SHP77 treated with DMSO at 0.1 percent for 48 hours (cell line): ENCODE results near the gene TMCO4.

ENCODE experiments used
- DNase-seq: peaks from one replicate; lab custom pipeline; 2025; lab: John Stamatoyannopoulos, UW

Gene TMCO4

DNA sequence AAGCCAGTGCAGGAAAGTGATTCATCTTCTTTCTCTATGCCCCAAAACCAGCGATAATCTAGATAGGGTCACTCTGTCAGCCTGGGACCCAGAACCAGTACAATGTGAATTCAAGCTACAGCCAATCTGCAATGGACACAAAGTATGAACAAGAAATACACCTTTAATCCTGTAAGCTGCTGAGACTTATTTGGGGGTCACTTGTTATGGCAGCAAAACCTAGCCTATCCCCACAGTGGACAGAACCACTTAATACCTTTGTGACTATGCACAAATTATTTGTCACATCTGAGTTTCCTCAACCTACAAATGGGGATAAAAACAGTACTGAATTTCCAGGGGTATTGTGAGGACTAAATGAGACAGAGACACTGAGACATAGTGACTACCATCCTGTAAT is 50.0 kb downstream of the TMCO4 start:
- DNase-seq: no peak

DNA sequence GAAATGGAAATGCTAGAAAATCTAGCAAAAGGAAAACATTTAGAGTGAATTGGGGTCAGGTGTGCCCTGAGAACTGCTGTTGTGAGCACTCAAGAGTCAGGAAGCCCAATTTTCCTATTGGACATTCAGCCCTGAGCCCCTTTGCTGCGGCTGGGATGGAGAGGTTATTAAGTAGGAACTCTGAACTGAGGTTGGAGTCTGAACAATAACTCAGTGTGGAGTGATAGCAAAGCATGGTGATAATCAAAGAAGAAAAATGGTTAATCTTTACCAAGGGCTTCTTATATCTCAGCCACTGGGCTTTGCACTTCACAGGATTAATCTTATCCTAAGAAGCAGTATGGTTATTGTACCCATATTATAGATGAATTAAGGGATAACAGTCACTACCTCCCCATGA is 52.0 kb downstream of the TMCO4 start:
- DNase-seq: no peak

DNA sequence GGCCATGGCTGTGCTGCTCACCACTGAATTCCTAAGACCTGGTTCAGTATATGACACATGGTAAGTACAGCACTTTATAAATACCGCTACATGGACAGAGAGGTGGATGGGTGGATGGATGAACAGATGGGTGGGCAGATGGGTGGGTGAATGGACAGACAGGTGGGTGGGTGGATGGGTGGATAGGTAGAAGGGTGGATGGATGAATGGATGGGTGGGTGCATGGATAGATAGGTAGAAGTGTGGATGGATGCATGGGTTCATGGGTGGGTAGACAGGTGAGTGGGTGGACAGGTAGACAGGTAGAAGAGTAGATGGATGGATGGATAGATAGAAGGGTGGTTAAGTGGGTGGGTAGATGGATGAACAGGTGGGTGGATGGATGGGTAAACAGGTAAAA is 54.8 kb downstream of the TMCO4 start:
- DNase-seq: no peak

DNA sequence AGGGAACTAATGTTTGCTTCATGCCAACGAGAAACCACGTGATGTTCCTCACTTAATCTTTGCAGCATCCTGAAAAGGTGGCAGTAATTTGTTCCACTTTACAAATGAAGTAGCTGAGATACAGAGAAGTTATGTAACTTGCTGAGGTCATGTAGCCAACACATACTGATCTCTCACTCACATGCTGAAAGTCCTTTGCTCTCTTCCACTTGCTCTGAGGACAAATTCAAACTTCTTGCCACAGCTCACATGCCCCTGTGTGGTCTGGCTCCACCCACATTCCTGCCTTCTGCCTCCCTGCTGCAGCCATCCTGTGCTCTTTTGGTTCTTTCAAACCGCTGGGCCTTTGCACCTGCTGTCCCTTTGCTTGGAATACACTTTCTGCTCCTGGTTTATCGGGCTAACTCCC is 55.4 kb downstream of the TMCO4 start:
- no peak for DNase-seq

DNA sequence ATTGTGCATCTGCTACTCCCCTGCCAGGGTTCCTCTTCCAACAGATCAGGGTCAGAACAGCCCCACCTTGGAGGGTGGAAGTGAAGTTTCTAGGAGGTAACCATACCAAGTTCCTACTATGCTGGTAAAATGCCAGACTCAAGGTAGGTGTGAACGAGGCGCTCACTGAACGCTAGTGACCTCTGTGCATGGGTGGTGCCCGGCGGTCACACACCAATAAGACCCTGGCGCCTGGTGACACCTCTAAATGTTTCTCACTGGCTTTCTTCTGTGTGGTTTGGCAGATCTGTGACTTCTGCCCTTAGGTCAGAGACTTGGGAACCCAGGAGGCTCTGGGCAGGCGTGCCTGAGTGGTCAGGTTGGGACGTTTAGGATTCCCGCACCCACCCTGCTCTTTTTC is 55.9 kb downstream of the TMCO4 start:
- DNase-seq: no peak

DNA sequence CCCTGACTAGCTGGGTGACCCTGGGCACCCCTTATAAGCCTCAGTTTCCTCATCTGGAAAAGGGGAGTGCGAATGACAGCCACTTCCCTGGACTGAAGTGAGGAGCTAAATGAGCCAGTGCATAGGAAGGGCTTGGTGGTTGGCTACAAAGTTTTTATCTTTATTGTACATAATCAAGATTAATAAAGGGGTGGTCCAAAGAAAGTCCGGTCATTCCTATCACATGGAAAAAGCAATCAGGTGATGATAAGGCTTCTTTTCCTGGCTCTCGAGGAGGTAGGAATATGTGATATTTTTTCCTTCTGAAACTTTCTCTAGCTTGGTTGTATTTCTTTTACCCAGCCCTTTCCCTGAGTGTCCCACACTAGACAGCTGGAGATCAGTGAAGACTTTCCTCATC is 56.5 kb downstream of the TMCO4 start:
- DNase-seq: no peak

DNA sequence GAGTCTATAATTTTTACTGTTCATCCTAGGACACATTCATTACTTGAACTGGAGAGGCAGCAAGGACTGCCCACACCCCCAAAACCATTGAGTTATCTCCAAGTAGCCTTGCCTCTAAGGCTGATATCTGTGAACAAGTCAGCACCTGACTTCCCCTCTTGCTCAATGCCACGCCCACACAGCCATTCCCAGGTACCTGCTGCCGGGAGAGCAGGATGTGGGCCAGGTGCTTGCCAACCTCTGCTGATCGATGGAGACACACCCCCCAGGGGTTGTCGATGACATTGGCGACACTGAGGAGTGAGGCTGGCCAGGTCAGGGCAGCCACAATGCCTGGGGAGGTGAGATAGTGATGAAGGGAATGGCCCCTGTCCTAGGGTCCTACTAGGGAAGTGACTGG is 60.1 kb downstream of the TMCO4 start:
- DNase-seq: no peak

DNA sequence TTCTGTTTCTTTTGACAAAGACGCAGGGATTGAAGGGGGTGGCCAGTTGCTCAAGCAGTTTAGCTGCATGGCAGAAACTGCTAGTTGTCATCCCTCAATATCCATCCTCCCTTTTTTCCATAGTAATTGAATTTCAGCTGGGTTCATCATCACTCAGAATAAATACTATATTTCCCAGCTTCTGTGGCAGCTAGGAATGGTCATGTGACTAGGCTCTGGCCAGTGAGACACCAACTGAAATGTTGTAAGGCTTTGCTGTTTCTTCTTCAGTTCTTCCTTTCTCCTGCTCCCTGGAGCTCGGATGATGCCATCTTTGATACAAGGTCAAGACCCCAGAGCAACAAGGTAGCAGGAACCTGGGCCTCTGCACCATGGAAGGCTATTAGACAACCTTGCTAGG is 61.0 kb downstream of the TMCO4 start:
- no peak for DNase-seq

DNA sequence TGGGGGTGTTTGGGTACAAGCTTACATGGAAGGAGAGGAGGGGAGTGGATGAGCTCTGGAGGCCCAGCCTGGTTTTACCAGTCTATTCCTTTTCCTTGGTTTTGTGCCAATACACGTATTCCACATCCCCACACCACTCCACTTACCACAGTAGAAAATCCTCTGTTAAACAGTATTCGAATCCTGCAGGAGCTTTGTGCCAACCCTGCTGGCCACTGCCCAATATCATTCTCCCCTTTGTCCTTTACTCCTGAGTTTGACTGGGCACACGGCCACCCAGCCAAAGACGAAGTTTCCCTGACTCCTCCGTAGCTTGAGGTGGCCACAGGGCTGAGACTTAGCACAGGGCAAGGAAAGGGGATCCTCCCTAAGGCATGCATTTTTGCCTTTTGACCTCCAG is 61.6 kb downstream of the TMCO4 start:
- no peak for DNase-seq

DNA sequence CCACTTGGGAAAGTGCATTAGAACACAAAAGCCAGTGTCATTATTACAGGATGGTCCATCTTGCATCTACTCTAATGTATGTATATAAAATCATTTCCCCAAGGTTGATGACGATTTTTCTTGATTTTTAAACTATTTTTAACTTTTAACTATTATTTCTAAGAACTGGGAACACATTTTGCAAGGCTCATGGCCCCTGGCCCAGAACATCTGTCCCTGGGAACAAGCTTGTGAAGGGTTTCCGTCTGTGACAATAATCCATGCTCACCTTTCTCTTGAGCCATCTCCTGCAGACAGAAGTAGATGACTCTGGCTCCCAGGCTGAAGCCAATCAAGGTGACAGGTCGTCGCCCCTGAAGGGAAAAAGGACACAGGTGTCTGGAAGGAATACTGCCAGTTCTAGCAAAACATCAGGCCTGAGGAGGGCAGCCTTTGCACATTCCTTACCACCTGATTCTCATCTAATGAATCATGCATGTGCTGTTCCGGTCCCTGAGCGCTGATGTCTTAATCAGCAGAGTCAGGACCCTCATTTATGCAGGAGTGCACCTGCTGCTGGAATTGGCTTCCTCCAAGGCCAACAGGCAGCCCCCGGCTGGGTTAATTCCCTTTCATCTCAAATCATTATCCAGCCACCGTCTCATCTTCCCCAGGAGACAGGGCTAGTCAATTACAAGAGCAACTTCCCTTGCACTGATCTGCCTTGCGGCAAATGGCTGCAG is 62.5 kb downstream of the TMCO4 start:
- DNase-seq: no peak

DNA sequence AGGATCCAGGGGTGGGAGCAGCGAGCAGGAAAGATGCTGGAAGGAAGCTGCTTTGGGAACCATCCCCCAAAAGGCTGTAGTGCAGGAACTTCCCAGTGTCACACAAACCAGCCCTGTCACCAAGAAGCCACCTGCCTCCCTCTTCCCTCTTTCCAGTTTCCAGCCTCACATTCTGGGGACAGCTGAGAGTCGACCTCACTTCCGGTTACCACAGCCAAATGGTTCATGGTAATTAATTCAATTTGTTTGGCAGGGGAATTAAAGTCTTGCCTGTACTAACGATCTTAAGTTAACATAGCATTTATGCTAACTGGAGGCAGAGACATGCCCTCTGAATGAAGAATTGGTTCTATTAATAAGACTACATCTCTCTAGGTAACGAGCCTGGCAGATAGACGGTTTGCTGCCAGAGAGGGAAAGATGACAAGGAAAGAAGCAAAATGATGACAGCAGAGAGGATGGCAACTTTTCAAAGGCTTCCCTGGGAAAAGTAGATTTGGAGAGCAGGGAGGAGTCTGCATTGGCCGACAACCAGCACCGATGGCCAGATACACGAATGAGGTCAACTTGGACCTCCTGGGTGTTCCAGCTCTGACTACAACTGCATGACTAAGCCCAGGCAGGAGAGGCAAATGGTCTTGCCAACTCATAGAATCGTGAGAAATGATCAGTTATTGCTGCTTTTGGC is 64.1 kb downstream of the TMCO4 start:
- no peak for DNase-seq

DNA sequence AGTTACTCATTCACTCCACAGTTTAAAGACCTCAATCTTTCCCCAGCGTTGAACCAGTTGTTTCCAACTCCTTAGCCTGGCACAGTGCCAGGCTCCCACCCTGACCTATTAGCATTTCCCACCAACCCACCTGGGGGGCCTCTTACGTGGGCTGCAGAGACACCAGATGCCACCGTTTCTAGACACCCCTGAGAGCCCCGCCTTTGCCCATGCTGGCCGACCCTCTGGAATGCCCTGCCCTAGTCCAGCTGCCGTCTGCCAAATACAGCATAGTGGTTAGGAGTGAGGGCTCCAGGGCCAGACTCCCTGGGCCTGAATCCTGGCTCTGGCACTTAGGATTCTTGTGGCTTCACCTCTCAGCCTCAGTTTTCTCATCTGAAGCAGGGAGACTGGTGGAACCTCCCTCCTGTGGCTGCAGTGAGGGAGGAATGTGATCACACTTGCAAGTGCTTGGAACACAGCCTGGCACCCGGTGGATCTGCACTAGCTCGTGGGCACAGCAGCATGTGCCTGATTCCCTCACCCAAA is 65.2 kb downstream of the TMCO4 start:
- DNase-seq: no peak

DNA sequence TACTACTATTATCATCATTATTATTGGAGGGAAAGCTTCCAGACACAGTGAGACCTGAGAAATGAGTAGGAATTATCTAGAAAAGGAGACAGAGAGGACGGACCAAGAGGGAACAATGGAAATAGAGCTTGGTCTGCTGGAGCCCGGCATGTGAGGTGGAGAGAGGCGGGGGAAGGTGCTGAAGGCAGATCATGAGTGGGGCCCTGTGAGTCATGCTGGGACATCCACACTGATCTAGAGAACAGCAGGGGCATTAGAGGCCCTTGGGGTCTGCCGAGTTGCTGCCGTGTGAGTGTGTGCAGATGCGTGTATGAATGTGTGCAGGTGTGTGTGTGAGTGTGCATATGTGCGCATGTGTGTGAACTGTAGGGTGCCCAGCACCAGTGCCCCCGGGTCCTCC is 65.7 kb downstream of the TMCO4 start:
- DNase-seq: no peak

DNA sequence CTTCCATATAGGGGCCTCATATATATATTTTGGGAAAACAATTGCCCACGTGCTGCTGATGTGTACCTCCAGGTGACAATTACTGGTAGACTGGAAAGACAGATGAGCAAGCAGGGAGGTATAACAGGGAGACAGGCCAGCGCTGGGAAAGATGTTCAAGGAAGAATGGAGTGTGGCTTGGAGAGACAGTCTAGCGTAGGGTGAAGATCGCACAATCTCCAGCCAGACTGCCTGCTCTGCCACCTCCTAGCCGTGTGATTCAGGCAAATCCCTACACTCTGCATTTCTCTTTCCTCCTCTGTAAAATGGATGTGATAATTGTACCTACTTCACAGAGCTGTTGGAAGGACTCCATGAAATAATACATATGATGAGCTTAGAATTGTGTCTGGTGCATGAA is 66.1 kb downstream of the TMCO4 start:
- DNase-seq: no peak

DNA sequence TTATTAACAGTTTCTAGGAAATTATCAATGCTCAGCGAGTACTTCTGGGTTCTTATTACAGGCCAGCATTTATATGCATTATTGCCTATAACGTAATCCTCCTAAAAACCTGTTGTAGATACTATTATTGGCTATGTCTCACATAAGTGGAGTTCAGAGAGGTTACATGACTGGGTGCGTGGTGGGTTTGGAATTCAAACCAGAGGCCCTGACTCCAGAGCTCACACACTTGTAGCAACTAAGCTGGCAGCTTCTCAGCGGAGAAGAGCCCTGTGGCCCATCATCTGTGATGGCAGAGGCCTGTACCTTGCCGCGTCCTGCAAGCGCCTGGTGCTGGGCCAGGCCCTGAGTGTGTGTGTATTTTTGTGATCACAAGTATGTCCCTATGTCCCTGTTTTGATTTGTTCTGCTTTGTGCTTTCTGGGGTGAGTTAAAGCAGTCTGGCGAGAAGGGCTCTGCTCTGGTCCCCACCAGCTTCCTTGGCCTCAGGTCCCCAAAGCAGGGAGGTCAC is 68.3 kb downstream of the TMCO4 start:
- no peak for DNase-seq

DNA sequence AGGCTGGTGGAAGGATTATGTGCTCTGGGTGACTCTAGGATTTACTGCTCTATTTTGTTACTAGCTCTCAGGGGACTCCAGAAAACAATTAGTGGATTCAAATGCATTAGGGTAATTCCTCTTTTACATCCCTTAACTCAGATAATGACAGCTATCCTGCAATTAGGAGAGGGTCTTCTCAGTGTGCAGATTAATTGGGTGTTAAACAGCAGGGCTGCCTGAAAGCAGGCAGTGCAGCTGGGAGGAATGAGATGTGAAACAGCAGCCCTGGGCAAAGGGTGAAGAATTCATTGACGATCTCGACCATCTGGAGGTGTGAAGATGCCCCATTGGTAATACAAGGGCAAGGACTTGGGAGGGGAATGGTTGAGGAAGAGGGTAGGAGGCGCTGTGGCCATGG is 68.9 kb downstream of the TMCO4 start:
- no peak for DNase-seq

DNA sequence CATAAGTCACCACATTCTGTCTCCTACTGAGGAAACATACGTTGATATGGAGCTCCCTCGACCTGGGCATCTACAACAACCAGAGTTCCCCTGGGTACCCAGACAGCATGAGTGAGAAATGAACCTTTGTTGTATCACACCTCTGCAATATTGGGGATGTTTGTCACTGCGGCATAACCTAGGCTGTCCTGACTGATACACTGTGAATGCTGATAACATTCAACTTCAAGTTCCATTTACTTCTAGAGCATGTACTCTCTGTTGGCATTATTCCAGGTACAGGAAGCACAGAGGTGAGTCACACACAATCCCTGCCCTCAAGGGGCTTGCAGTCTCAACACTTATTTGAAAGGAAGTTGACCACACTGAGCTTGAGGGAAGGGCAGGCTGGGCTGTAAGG is 69.5 kb downstream of the TMCO4 start:
- DNase-seq: no peak

DNA sequence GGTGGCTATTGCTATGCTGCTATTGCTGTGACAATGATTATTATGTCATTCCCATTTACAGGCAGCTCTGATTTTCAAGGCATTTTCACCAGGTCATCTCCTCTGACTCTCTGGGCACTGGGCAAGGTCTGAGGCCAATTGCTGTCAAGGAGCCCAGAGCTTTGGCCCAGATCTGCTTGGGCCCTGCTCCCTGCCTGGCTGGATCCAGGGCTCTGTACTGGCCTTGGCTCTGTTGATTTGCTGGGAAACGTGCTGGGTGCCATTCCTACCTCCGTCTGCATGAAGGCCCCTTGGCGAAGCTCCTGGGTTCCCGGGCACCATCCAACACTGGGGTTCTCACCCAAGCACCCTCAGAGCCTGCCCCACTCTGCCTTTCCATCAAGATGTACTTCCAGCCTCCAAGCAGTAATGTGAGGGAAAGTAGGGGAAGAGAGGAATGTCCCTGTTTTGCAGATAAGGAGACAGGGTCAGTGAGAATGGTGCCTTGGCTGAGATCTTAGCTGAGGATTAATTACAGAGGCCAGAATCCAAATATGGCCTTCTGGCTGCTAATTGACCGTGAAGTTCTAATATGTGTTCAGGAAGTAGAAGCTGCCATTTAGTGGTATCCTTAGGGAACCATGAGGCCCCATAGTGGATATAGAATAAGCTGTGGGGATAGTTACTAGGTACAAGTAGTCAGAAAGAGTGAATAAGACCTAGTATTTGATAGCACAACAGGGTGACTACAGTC is 71.1 kb downstream of the TMCO4 start:
- DNase-seq: no peak

DNA sequence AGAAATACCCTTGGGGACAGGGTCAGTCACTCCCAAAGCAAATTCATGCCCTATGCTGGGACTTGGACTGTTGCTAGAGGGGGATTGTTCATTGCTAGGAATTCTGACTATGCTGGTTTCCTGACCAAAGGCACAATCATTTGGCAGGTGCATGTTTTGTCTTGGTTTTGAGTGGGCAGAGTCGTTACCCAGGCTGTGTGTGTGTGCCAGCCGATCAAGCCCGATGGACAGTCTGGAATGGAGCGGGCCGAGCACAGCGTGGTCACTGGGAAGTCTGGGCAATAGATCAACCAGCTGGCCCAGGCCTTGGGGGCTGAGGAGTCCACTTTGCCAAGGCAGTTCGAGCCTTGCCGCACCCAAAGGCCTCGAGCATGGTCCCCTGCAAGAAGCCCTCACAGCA is 74.1 kb downstream of the TMCO4 start:
- no peak for DNase-seq

DNA sequence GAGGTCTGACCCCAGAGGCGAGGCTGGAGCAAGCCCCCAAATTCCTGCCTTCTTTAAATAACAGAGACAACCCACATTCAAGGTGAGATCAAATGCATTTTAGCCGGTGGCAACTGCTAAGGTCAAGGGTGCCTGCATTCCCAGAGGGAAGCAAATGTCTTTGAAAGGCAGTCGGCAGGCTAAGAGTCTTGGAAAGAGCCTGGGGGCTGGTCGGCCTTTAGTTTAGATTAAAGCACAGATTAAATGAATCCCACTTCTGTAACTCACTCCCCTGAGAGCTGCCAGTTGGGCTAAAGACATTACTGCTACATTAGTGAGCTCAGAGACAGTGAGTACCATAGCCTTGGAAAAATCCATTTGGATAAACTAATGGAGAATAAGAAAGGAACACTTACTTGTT is 75.8 kb downstream of the TMCO4 start:
- DNase-seq: no peak

DNA sequence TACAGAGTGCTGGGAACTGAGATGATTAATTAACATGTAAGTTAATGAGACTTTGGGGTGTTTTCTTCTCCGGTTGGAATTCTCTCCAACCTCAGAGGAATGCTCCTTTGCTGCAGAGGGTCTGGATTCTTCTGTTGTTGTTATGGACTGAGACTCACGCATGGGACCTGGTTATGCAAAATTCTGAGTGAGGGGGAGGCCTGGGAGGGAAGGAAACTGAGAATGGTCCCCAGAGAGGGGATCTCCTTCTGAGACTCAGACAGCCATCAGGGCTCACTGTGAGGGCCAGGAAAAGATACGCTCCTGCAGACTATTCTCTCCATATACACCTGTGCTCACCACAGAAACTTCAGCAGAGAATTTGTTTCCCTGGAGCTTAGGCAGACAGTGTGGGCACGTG is 78.7 kb downstream of the TMCO4 start:
- no peak for DNase-seq

DNA sequence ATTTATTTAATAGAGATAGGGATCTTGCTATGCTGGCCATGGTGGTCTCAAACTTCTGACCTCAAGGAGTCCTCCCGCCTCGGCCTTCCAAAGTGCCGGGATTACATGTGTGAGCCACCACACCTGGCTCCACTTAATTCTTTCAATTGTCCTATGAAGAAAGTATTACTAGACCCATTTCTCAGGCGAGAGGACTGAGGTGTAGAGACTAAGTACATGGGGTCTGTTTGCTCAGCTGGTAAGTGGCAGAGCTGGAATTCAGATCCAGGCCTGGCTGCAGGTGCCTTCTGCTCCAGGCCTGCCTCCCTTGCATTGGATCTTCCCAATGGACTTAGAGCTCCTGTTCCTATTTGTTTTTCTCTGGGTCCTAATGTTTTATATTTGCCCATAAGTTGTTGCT is 79.5 kb downstream of the TMCO4 start:
- no peak for DNase-seq

DNA sequence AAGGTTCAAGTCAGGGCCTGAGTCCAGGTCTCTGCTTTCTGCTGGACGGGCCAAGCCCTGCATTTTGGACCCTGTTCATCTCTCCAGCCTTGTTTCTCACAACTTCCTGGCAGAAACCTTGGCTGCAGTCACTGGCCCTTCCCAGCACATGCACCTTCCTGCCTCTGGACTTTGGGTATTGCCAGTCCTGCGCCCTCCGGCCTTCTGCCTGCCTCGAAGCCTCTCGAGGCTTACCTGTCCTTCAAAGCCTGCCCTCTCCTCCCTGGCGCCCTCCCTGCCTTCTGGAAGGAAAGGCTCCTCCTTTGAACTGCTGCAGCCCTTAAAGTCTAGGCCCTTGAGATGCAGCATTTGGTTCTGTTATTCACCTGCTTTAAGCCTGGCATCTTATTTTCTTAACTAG is 82.2 kb downstream of the TMCO4 start:
- DNase-seq: no peak
